Transverse colon (tissue), 4 donors: ENCODE data around the gene GALNT6. TPM values are rescaled to one million over a fixed set of nuclear protein-coding genes. Genes with fewer than 3 reads are reported as not detected.

Source experiments
- DNase-seq: peaks from one replicate; pipeline ENCODE4 v3.0.0-alpha.2; 2019
- H3K27ac ChIP-seq, 4 donors: fragments of 200-600 bp; sonication (generic); 2 replicates each; pipeline ENCODE4 v1.5.1; 2016 to 2018; ENCODE audit warnings: inconsistent platforms in 4 of 4
- H3K27me3 ChIP-seq: fragments of 200-600 bp; sonication (generic); 2 replicates; pipeline ENCODE4 v1.5.1; 2017; ENCODE audit warnings: inconsistent platforms
- H3K36me3 ChIP-seq, 4 donors: fragments of 200-600 bp; sonication (generic); 2 replicates each; pipeline ENCODE4 v1.5.1; 2017 to 2019; ENCODE audit warnings: inconsistent platforms in 4 of 4
- H3K4me1 ChIP-seq, 4 donors: fragments of 200-600 bp; sonication (generic); 2 replicates each; pipeline ENCODE4 v1.5.1; 2017 to 2020; ENCODE audit warnings: inconsistent platforms in 4 of 4
- H3K4me3 ChIP-seq, 4 donors: fragments of 200-600 bp; sonication (generic); 1 replicate in 1 of 4; 2 replicates in 3 of 4; pipeline versions ENCODE4 v1.5.1 to v1.6.1; 2017 to 2019; ENCODE audit warnings: inconsistent platforms in 4 of 4
- H3K9me3 ChIP-seq, 2 donors: fragments of 200-600 bp; sonication (generic); 2 replicates each; pipeline ENCODE4 v1.5.1; 2017 to 2019; ENCODE audit warnings: inconsistent platforms in 2 of 2
- EP300 ChIP-seq: sonication (generic); formaldehyde crosslinking; IDR thresholded peaks from one replicate; pipeline ENCODE4 v1.6.1; 2017; ENCODE audit warnings: antibody characterized with exemption, low read depth
- POLR2A ChIP-seq: fragments of 450-650 bp; IDR thresholded peaks from one replicate; pipeline ENCODE4 v1.6.1; 2016; ENCODE audit warnings: antibody characterized with exemption, mild to moderate bottlenecking, moderate library complexity
- POLR2AphosphoS5 ChIP-seq, 3 donors: sonication (generic); formaldehyde crosslinking; IDR thresholded peaks; one replicate each; pipeline ENCODE4 v1.6.1; 2016; ENCODE audit warnings: antibody characterized with exemption in 3 of 3
- WGBS, 2 donors: methylation state at CpG; one replicate each; pipeline ENCODE4 v1.1.5; 2018; ENCODE audit warnings: low coverage in 1 of 2; 5-methylcytosine and 5-hydroxymethylcytosine counted together
- in situ Hi-C, 4 donors: fragments of 200-750 bp; cut with MboI; loops; one replicate each; pipeline versions ENCODE4 v1.15.0 to v1.15.1; 2017; ENCODE audit warnings: low sequenced_read_pairs in 3 of 4, low pct_ligation_motif_present in 1 of 4, low pct_unique_long_range_greater_than_20kb in 1 of 4
- intact Hi-C: fragments of 100-400 bp; cut with DNase I; formaldehyde crosslinking; loops from one replicate; pipeline ENCODE4 v1.15.1; 2023; ENCODE audit warnings: low total_unique reads
- total RNA-seq, 4 donors: library from RNA; depleted of rRNA; stranded (reverse); fragments of >200 nt; gene quantifications; one replicate each; pipeline ENCODE4 v1.1.0, GENCODE V29; 2016
- TF ChIP-seq, protein P1 (sequence below), 5 experiments: fragments of 200-600 bp in 3 of 5; fragments of 450-650 bp in 2 of 5; sonication (generic) in 3 of 5; IDR thresholded peaks; 1 replicate in 2 of 5; 2 replicates in 3 of 5; pipeline ENCODE4 v1.5.1; 2016 to 2017; ENCODE audit warnings: antibody characterized with exemption in 5 of 5, inconsistent platforms in 3 of 5, mild to moderate bottlenecking in 2 of 5, moderate library complexity in 1 of 5

Gene GALNT6, protein sequence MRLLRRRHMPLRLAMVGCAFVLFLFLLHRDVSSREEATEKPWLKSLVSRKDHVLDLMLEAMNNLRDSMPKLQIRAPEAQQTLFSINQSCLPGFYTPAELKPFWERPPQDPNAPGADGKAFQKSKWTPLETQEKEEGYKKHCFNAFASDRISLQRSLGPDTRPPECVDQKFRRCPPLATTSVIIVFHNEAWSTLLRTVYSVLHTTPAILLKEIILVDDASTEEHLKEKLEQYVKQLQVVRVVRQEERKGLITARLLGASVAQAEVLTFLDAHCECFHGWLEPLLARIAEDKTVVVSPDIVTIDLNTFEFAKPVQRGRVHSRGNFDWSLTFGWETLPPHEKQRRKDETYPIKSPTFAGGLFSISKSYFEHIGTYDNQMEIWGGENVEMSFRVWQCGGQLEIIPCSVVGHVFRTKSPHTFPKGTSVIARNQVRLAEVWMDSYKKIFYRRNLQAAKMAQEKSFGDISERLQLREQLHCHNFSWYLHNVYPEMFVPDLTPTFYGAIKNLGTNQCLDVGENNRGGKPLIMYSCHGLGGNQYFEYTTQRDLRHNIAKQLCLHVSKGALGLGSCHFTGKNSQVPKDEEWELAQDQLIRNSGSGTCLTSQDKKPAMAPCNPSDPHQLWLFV
- 10 to 100 TPM; 17.5 to 52.7 (median 26.8) TPM for total RNA-seq

DNA sequence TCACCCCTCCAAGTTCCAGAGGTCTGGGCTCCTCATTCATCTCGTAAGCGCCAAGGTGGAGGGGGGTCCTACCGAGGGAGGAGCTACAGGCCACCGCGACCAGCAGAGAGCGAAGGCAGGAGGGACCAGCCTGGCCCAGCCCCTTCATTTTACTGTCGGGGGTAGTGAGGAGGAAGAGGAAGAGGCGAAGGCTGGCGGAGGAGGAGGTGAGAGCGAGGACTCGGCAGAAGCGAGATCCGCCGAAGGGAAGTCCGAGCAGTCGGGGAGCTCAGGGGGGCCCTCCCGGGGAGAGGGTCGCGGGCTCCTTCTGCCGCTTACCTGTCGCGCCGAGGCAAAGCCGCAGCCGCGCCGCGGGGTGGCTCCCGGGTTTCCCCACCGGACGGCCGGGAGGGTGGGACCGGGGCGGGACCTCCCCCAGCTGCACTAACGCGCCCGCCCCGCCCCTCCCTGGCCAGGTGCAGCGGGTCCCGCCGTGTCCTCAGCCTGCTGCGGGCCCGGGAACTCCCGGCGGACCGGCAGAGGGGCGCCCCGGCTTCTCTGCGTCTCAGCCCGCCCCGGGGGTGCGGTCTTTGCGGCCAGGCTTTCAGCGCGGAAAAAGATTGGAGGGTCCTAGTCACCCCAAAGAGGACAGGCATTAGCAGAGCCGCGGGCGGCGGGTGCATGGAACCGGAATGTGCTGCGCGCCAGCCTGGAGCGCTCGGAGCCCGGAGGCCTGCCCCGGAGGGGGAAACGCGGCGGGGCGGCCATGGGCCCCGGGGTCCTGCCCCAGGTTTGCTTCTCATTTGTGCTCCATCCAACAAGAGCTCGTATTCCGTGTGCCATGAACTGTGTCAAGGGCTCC lies at the start of gene GALNT6:
TSS of gene GALNT6 (minus strand) at position 124 of the 841 bp plus-strand sequence. CDS start 11,625 bp downstream, outside the sequence.
- in situ Hi-C loops (no loop called here), intact Hi-C loops (no loop called here)
- peak; percentile 87 for DNase-seq
- H3K27ac ChIP-seq = peak within 1 kb of the TSS; percentile 69 to 76 (median 73)
- peaks cover 0 to 37% (median 24%) of the 10 kb centered on the region in 4 donors for H3K4me1 ChIP-seq
- WGBS, 2 donors = 1% methylated on average over 47 of the region's 73 CpGs; no CpG with 5 or more reads in 1 of the 2 donors
- H3K9me3 ChIP-seq = no peaks in the 10 kb centered on the region
- no peaks in the 10 kb centered on the region for H3K36me3 ChIP-seq
- TF ChIP-seq EP300 (no peak), POLR2AphosphoS5 (IDR thresholded peaks at IDR 0.05) (peak in 2 of 3 donors; percentile 39 to 47), POLR2A (peak; percentile 34)
- H3K4me3 ChIP-seq = peak within 1 kb of the TSS; percentile 43 to 70 (median 65)
- H3K27me3 ChIP-seq = peaks cover 7% of the 10 kb centered on the region

DNA sequence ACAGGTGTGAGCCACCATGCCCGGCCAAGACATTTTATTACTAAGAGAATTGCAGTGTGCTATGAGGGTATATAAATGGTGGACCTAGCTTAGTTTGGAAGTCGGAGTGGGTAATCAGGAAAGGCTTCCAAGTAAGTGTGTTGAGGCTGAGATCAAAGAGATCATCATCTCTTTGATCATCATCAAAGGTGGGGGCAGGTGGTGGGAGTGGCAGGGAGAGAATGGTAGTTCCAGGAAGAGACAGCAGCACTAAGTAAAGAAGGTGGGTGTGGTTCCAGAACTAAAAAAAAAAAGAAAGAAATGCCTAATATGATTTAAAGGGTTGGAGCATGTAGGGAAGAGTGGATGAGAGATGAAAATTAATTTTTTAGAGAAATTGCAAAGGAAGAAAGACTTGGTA lies 48.1 kb upstream of the GALNT6 start:
- no peak for DNase-seq
- Histone ChIP-seq H3K4me1 (no peaks in the 10 kb centered on the region), H3K9me3 (no peaks in the 10 kb centered on the region), H3K36me3 (no peaks in the 10 kb centered on the region), H3K27ac (no peak overlapping the region), H3K4me3 (no peak overlapping the region), H3K27me3 (no peaks in the 10 kb centered on the region)
- intact Hi-C loops (no loop called here), in situ Hi-C loops (loop anchor here in 1 of 4 donors (10.0 kb wide), 1 partner anchor 385 kb away; no protein-coding TSS in a partner anchor)
- TF ChIP-seq, protein P1, sequence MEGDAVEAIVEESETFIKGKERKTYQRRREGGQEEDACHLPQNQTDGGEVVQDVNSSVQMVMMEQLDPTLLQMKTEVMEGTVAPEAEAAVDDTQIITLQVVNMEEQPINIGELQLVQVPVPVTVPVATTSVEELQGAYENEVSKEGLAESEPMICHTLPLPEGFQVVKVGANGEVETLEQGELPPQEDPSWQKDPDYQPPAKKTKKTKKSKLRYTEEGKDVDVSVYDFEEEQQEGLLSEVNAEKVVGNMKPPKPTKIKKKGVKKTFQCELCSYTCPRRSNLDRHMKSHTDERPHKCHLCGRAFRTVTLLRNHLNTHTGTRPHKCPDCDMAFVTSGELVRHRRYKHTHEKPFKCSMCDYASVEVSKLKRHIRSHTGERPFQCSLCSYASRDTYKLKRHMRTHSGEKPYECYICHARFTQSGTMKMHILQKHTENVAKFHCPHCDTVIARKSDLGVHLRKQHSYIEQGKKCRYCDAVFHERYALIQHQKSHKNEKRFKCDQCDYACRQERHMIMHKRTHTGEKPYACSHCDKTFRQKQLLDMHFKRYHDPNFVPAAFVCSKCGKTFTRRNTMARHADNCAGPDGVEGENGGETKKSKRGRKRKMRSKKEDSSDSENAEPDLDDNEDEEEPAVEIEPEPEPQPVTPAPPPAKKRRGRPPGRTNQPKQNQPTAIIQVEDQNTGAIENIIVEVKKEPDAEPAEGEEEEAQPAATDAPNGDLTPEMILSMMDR (IDR thresholded peaks at IDR 0.05) = no peak
- 51 to 53% methylated on average over 2 of the region's 2 CpGs for WGBS, 2 donors

DNA sequence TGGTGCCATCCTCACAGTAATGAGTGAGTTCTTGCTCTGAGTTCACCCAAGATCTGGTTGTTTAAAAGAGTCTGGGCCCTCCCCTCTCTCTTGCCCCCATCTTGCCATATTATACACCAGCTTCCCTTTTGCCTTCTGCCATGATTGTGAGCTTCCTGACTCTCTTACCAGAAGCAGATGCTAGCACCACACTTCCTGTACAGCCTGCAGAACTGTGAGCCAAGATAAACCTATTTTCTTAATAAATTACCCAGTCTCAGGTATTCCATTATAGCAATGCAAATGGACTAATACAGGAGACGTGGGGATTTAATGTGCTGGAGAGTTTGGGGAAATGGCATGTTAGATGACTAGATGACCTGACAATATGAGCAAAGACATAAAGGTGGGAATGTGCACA lies 46.2 kb upstream of the GALNT6 start:
- no peak for DNase-seq
- Histone ChIP-seq H3K27me3 (no peaks in the 10 kb centered on the region), H3K4me3 (no peak overlapping the region), H3K36me3 (no peaks in the 10 kb centered on the region), H3K4me1 (no peaks in the 10 kb centered on the region), H3K27ac (no peak overlapping the region), H3K9me3 (no peaks in the 10 kb centered on the region)
- WGBS, 2 donors = 80% methylated on average over 1 of the region's 1 CpG; no CpG with 5 or more reads in 1 of the 2 donors
- in situ Hi-C loops = loop anchor here in 1 of 4 donors (10.0 kb wide), 1 partner anchor 387 kb away; no protein-coding TSS in a partner anchor
- no peak for TF ChIP-seq EP300
- TF ChIP-seq POLR2AphosphoS5 (IDR thresholded peaks at IDR 0.05) = no peak
- TF ChIP-seq, protein P1 (IDR thresholded peaks at IDR 0.05) = no peak
- no peak for TF ChIP-seq POLR2A
- intact Hi-C loops = no loop called here

DNA sequence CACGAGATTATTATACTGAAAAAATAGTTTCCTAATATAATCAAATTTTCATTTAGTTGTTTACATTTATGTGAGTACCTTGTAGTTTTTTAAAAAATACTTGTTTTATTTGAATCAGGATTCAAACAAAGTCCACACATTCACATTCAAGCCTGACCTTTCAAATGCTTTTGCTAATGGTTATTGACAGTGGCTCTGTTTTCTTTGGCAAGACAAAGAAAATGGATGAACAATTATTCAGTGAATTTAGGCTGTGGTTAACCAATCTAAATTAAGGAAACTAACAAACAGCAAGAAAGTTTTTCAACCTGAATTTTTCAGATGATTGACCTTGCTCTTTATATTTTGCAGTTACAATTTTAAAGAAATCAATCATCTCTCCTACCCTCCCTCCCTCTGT lies 43.1 kb upstream of the GALNT6 start:
- Histone ChIP-seq H3K9me3 (no peaks in the 10 kb centered on the region), H3K4me3 (no peak overlapping the region), H3K4me1 (peaks cover 0 to 9% (median 0%) of the 10 kb centered on the region in 4 donors), H3K27me3 (no peaks in the 10 kb centered on the region), H3K27ac (no peak overlapping the region), H3K36me3 (no peaks in the 10 kb centered on the region)
- no peak for DNase-seq
- in situ Hi-C loops (loop anchor here in 1 of 4 donors (10.0 kb wide), 1 partner anchor 390 kb away; no protein-coding TSS in a partner anchor), intact Hi-C loops (no loop called here)
- TF ChIP-seq, protein P1 (IDR thresholded peaks at IDR 0.05) = no peak
- no peak for TF ChIP-seq EP300
- TF ChIP-seq POLR2AphosphoS5 (IDR thresholded peaks at IDR 0.05) = no peak
- no peak for TF ChIP-seq POLR2A
- WGBS, 2 donors = 55 to 90% methylated on average over 1 of the region's 1 CpG
